HG02759 (cell line): ENCODE measurements around the gene GALNT18.
"Not testable (repeated sequence)": the region's sequence is repeated elsewhere in the genome, so short reads cannot be mapped to it uniquely, and the experiment has no call there.

ENCODE experiments used
- ATAC-seq: cut with Tn5 transposase; IDR thresholded peaks from one replicate; pipeline ENCODE4 v1.9.1; 2021; ENCODE audit warnings: mild to moderate bottlenecking, moderate library complexity; ENCODE audit not compliant: unreplicated experiment

GALNT18 gene

GRCh38 chr11:11471201-11471600 lies 150.6 kb downstream of the GALNT18 start:
- no peak for ATAC-seq

- no peak for ATAC-seq
These were observed 152.9 kb downstream of the GALNT18 start for GRCh38 chr11:11468954-11469353.

GRCh38 chr11:11467312-11467711 lies 154.5 kb downstream of the GALNT18 start:
- ATAC-seq = no peak

GRCh38 chr11:11464555-11464954 lies 157.2 kb downstream of the GALNT18 start:
- ATAC-seq = no peak

- ATAC-seq = no peak
These were observed 158.4 kb downstream of the GALNT18 start for GRCh38 chr11:11463405-11463804.

GRCh38 chr11:11461473-11461872 lies 160.3 kb downstream of the GALNT18 start:
- no peak for ATAC-seq

- ATAC-seq = no peak
These were observed 162.2 kb downstream of the GALNT18 start for GRCh38 chr11:11459578-11459977.

- ATAC-seq = no peak
These were observed 163.3 kb downstream of the GALNT18 start for GRCh38 chr11:11458485-11458884.

- no peak for ATAC-seq
These were observed 163.8 kb downstream of the GALNT18 start for GRCh38 chr11:11458001-11458400.

- no peak for ATAC-seq
These were observed 164.9 kb downstream of the GALNT18 start for GRCh38 chr11:11456866-11457265.

- no peak for ATAC-seq
These were observed 167.1 kb downstream of the GALNT18 start for GRCh38 chr11:11454671-11455223.

- ATAC-seq = peak; percentile 91
These were observed 170.3 kb downstream of the GALNT18 start for GRCh38 chr11:11451501-11452005.

- no peak for ATAC-seq
These were observed 171.0 kb downstream of the GALNT18 start for GRCh38 chr11:11450744-11451362.

- ATAC-seq = no peak
These were observed 172.5 kb downstream of the GALNT18 start for GRCh38 chr11:11449327-11449726.

- ATAC-seq = no peak
These were observed 173.2 kb downstream of the GALNT18 start for GRCh38 chr11:11448626-11449025.

GRCh38 chr11:11447601-11448000 lies 174.2 kb downstream of the GALNT18 start:
- not testable (repeated sequence) for ATAC-seq

GRCh38 chr11:11446967-11447366 lies 174.8 kb downstream of the GALNT18 start:
- no peak for ATAC-seq

GRCh38 chr11:11446564-11446963 lies 175.2 kb downstream of the GALNT18 start:
- no peak for ATAC-seq

- ATAC-seq = no peak
These were observed 176.2 kb downstream of the GALNT18 start for GRCh38 chr11:11445441-11446185.

- ATAC-seq = no peak
These were observed 177.0 kb downstream of the GALNT18 start for GRCh38 chr11:11444804-11445131.

GRCh38 chr11:11444027-11444803 lies 177.6 kb downstream of the GALNT18 start:
- no peak for ATAC-seq
